Measurements from ENCODE around the gene CLEC2L.

The CLEC2L gene

GRCh38 chr7:139534966-139535651, 11.6 kb downstream of the CLEC2L start:
- ChIA-PET CTCF (no interaction called here), POLR2A (ENCODE audit: low non-redundant PET) (no interaction called here)
- no peak for TF ChIP-seq CTCF (conservative IDR thresholded peaks at IDR 0.05; ENCODE audit: low read depth)
- H3K27ac ChIP-seq, result no peak overlapping the region
- DNase-seq (ENCODE audit: low spot score), result no peak

GRCh38 chr7:139536152-139536551, 12.7 kb downstream of the CLEC2L start:
- no peak overlapping the region for H3K27ac ChIP-seq
- CTCF ChIA-PET, result no interaction called here
- TF ChIP-seq CTCF (conservative IDR thresholded peaks at IDR 0.05; ENCODE audit: low read depth), result no peak
- DNase-seq (ENCODE audit: low spot score), result no peak
- POLR2A ChIA-PET (ENCODE audit: low non-redundant PET), result no interaction called here

GRCh38 chr7:139538881-139539635, 15.6 kb downstream of the CLEC2L start:
- ChIA-PET CTCF (no interaction called here), POLR2A (ENCODE audit: low non-redundant PET) (no interaction called here)
- no peak for TF ChIP-seq CTCF (conservative IDR thresholded peaks at IDR 0.05; ENCODE audit: low read depth)
- no peak for DNase-seq (ENCODE audit: low spot score)
- H3K27ac ChIP-seq, result no peak overlapping the region

- no peak for TF ChIP-seq CTCF (conservative IDR thresholded peaks at IDR 0.05; ENCODE audit: low read depth)
- DNase-seq (ENCODE audit: low spot score), result no peak
- POLR2A ChIA-PET (ENCODE audit: low non-redundant PET), result no interaction called here
- H3K27ac ChIP-seq, result no peak overlapping the region
- CTCF ChIA-PET, result no interaction called here
These were observed 16.7 kb downstream of the CLEC2L start for GRCh38 chr7:139540203-139540602.

GRCh38 chr7:139541600-139542307, 18.3 kb downstream of the CLEC2L start:
- CTCF ChIA-PET, result no interaction called here
- no peak overlapping the region for H3K27ac ChIP-seq
- POLR2A ChIA-PET (ENCODE audit: low non-redundant PET), result no interaction called here
- no peak for TF ChIP-seq CTCF (conservative IDR thresholded peaks at IDR 0.05; ENCODE audit: low read depth)
- no peak for DNase-seq (ENCODE audit: low spot score)

- no peak for TF ChIP-seq CTCF (conservative IDR thresholded peaks at IDR 0.05; ENCODE audit: low read depth)
These were observed 19.0 kb downstream of the CLEC2L start for GRCh38 chr7:139542308-139543151.

More at GRCh38 chr7:139542308-139543151, 19.0 kb downstream of the CLEC2L start:
- DNase-seq (ENCODE audit: low spot score), result no peak
- ChIA-PET POLR2A (ENCODE audit: low non-redundant PET) (no interaction called here), CTCF (no interaction called here)
- H3K27ac ChIP-seq, result no peak overlapping the region

Data from RWPE1 (cell line).